Measurements from ENCODE around the gene CADM1.

CADM1 gene

GRCh38 chr11:115161876-115162275, 342.3 kb downstream of the CADM1 start:
- in situ Hi-C loops (cut with HindIII; ENCODE audit: low sequenced_read_pairs) = no loop called here

- in situ Hi-C loops (cut with HindIII; ENCODE audit: low sequenced_read_pairs) = no loop called here
Measured at GRCh38 chr11:115159207-115159606, 345.0 kb downstream of the CADM1 start.

- in situ Hi-C loops (cut with HindIII; ENCODE audit: low sequenced_read_pairs) = no loop called here
Measured at GRCh38 chr11:115158053-115158452, 346.2 kb downstream of the CADM1 start.

- in situ Hi-C loops (cut with HindIII; ENCODE audit: low sequenced_read_pairs) = no loop called here
Measured at GRCh38 chr11:115157247-115157646, 347.0 kb downstream of the CADM1 start.

DNA sequence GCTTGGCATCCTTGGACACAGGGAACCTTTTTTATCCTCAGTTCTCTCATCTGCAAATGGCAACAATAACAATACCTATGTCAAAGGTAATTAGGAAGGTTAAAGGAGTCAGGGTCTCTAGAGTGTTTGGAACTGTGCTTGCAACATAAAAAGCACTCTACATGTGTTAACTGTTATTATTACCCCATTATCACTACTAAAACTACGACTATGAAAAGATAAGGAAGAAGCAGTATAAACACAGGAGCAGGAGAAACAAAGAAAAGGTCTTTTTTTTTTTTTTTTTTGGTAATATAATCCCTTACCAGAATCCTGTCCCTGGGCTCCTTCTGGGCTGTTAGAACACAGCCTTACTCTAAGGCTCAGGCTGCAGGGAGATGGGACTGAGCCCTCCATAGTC, 348.2 kb downstream of the CADM1 start:
- in situ Hi-C loops (cut with HindIII; ENCODE audit: low sequenced_read_pairs) = no loop called here

DNA sequence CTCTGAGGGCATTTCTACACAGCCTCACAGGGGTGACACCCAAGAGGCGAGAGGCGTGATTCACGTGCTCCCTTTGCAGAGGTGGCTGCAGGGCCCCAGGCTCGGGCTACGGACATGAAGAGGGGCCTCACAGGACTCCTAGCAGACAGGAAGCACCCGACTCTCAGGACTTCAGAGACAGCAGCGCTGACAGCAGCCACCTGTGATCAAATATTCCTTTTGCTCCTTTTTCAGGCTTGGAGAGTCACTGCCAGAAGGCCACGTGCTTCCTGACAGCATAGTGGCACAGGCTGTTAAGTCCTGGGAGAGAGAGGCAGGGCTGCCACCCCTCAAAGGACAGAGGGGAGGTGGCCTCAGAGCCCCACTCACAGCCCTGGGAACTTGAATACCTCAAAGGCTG, 348.9 kb downstream of the CADM1 start:
- in situ Hi-C loops (cut with HindIII; ENCODE audit: low sequenced_read_pairs) = no loop called here

DNA sequence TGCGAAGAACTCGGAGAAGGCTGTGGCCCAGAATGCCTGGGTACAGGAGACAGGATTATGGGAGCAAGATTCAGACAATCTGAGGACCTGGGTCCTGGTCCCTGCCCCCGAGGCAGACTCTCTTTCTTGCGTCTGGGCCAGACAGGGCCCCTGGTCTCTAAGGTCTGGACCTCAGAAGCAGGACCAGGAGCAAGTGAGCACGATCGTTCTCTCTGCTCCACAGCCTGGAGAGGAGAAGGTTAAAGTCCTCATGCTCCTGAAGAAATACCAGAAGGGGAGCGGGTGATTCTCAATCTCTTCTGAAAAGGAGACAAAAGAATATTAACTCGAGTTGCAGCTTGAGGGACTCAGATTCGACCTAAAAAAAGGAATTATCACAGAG, 349.9 kb downstream of the CADM1 start:
- in situ Hi-C loops (cut with HindIII; ENCODE audit: low sequenced_read_pairs) = no loop called here

- in situ Hi-C loops (cut with HindIII; ENCODE audit: low sequenced_read_pairs) = no loop called here
Measured at GRCh38 chr11:115153731-115154354, 350.4 kb downstream of the CADM1 start.

- in situ Hi-C loops (cut with HindIII; ENCODE audit: low sequenced_read_pairs) = no loop called here
Measured at GRCh38 chr11:115153135-115153534, 351.1 kb downstream of the CADM1 start.

DNA sequence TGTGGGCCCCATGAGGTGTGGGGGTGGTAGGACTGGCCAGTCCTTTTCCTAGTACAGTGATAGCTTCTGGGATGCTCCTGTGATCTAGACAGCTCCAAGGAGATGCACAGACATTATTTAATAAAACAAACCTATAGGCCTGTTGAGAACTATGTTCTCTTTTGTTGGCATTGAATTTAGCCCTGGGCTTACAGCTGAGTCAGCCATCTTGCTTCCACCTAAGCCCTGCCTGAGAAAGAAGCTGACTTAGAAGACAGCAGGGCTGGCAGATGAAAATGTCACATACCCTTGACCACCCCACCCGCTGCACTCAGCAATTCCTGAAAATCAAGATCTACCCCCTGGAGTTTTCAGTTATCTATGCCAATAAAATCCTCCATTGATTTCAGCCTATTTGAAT, 353.2 kb downstream of the CADM1 start:
- in situ Hi-C loops (cut with HindIII; ENCODE audit: low sequenced_read_pairs) = no loop called here

GRCh38 chr11:115148691-115149090, 355.5 kb downstream of the CADM1 start:
- in situ Hi-C loops (cut with HindIII; ENCODE audit: low sequenced_read_pairs) = no loop called here

DNA sequence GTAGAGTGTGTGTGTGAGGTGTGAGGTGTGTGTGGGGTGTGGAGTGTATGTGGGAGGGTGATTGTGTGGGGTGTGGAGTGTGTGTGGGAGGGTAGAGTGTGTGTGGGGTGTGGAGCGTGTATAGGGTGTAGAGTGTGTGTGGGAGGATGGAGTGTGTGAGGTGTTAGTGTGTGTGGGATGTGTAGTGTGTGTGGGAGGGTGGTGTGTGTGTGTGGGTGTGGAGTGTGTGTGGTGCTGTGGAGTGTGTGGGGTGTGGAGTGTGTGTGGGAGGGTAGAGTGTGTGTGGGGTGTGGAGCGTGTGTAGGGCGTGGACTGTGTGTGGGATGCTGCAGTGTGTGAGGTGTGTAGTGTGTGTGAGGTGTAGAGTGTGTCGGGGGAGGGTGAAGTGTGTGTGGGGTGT, 356.1 kb downstream of the CADM1 start:
- in situ Hi-C loops (cut with HindIII; ENCODE audit: low sequenced_read_pairs) = no loop called here

DNA sequence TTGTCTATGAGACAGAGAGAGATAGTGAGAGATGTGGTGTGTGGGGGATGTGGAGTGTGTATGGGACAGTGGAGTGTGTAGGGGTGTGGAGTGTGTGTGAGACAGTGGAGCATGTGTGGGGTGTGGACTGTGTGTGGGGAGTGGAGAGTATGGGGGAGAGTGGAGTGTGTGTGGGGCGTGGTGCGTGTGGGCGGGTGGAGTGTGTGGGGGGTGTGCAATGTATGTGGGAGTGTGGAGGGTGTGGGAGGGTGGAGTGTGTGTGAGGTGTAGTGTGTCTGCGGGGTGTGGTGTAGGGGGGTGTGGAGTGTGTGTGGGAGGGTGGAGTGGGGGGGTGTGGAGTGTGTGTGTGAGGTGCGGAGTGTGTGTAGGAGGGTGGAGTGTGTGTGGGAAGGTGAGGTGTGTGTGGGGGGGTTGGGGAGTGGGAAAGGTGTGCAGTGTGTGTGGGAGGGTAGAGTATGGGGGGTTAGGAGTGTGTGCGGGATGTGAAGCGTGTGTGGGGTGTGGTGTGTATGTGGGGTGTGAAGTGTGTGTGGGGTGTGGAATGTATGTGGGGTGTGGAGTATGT, 356.9 kb downstream of the CADM1 start:
- in situ Hi-C loops (cut with HindIII; ENCODE audit: low sequenced_read_pairs) = no loop called here

GRCh38 chr11:115146425-115146824, 357.8 kb downstream of the CADM1 start:
- in situ Hi-C loops (cut with HindIII; ENCODE audit: low sequenced_read_pairs) = no loop called here

- in situ Hi-C loops (cut with HindIII; ENCODE audit: low sequenced_read_pairs) = no loop called here
Measured at GRCh38 chr11:115145324-115145723, 358.9 kb downstream of the CADM1 start.

DNA sequence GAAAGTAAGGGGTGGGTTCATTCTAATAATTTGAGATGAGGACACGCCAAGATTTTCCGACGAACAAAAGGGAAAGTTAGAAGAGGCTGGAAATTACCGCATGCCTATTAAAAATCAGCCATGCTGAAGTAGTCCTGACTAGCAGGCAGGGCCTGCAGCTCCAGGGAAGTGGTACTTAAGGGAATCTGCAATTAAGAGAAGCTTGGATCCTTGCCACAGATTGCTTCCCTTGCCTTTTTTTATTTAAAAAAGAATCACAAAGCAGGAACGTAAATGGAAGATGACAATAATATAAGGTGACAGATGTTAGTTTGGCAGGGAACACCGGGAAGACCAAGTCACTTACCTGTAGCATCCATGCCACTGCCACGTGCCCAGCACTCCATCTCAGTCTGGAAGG, 359.3 kb downstream of the CADM1 start:
- in situ Hi-C loops (cut with HindIII; ENCODE audit: low sequenced_read_pairs) = no loop called here

GRCh38 chr11:115144014-115144413, 360.2 kb downstream of the CADM1 start:
- in situ Hi-C loops (cut with HindIII; ENCODE audit: low sequenced_read_pairs) = no loop called here

- in situ Hi-C loops (cut with HindIII; ENCODE audit: low sequenced_read_pairs) = no loop called here
Measured at GRCh38 chr11:115141231-115142114, 362.7 kb downstream of the CADM1 start.

GRCh38 chr11:115135936-115136335, 368.3 kb downstream of the CADM1 start:
- in situ Hi-C loops (cut with HindIII; ENCODE audit: low sequenced_read_pairs) = no loop called here

- in situ Hi-C loops (cut with HindIII; ENCODE audit: low sequenced_read_pairs) = no loop called here
Measured at GRCh38 chr11:115134926-115135325, 369.3 kb downstream of the CADM1 start.

DNA sequence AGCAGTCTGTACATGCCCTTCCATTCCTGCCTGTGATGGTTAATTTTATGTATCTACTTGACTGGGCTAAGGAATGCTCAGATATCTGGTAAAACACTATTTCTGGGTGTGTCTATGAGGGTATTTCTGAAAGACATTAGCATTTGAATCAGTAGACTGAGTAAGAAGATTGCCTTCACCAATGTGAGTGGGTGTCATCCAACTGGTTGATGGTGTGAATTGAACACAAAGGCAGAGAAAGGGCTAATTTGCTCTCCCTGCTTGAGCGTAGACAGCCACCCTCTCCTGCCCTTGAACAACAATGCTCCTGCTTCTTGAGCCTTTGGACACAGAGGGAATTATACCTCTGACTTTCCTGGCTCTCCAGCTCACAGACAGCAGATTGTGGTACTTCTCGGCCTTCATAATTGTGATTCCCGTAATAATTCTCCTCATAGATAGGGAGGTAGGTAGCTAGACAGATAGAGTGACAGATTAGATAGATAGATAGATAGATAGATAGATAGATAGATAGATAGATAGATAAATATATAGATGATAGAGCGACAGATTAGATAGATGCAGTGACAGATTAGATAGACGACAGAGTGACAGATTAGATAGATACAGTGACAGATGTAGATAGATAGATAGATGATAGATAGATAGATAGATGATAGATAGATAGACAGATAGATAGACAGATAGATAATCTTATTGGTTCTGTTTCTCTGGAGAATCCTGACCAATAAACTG, 370.6 kb downstream of the CADM1 start:
- in situ Hi-C loops (cut with HindIII; ENCODE audit: low sequenced_read_pairs) = no loop called here
